MM.1S (cell line): ENCODE results near the gene TRNP1.

ENCODE experiments used
- EZH2 ChIP-seq: fragments of 300-600 bp; sonication (generic); optimal IDR thresholded peaks from 2 replicates; pipeline ENCODE3; 2017; ENCODE audit warnings: low read depth, mild to moderate bottlenecking, antibody characterized with exemption, low read length, mixed read lengths
- TF ChIP-seq, protein P1 (sequence below): fragments of 300-600 bp; sonication (generic); IDR thresholded peaks from 2 replicates; pipeline ENCODE4 v1.5.1; 2016; ENCODE audit warnings: antibody characterized with exemption, low read length, mixed read lengths

DNA sequence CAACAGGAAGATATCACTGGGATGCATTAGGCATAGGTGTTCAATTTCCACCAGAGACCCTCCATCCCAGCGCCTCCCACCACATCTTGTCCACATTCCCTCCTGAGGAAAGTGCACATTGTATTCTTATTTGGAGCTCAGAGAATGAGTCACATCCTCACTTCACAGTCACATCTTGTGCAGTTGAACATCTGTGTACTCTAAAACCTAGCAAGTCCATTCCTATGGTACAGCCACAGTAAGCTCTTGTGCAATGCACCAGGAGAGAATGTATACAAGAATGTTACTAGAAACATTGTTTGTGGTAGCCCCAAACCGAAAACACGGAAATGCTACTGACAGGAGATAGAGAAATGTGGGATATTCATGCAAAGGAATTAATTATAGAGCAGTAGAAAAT, 31.7 kb upstream of the TRNP1 start:
- TF ChIP-seq, protein P1, sequence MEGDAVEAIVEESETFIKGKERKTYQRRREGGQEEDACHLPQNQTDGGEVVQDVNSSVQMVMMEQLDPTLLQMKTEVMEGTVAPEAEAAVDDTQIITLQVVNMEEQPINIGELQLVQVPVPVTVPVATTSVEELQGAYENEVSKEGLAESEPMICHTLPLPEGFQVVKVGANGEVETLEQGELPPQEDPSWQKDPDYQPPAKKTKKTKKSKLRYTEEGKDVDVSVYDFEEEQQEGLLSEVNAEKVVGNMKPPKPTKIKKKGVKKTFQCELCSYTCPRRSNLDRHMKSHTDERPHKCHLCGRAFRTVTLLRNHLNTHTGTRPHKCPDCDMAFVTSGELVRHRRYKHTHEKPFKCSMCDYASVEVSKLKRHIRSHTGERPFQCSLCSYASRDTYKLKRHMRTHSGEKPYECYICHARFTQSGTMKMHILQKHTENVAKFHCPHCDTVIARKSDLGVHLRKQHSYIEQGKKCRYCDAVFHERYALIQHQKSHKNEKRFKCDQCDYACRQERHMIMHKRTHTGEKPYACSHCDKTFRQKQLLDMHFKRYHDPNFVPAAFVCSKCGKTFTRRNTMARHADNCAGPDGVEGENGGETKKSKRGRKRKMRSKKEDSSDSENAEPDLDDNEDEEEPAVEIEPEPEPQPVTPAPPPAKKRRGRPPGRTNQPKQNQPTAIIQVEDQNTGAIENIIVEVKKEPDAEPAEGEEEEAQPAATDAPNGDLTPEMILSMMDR: no peak
- no peak for TF ChIP-seq EZH2
